T-helper 2 cell treated with Interferon-gamma antibody and Interleukin-4, amounts not matched to agents 5 μg/mL and 100 μg/mL, for 36 hours (primary cell): ENCODE measurements around the gene ZNF787.
A peak's percentile ranks its signal among the peaks of the same experiment; 100 is the strongest.

Experiments used
- DNase-seq: peaks from one replicate; pipeline ENCODE4 v3.0.0; 2021; ENCODE audit warnings: low spot score
- H3K27ac Mint-ChIP-seq: one replicate; pipeline ENCODE4 v1.8.0; 2021; ENCODE audit warnings: mild to moderate bottlenecking, mixed read lengths
- H3K27me3 Mint-ChIP-seq: one replicate; pipeline ENCODE4 v1.8.0; 2021; ENCODE audit warnings: low read depth, mixed read lengths
- H3K36me3 Mint-ChIP-seq: one replicate; pipeline ENCODE4 v1.8.0; 2021; ENCODE audit warnings: low read depth, mixed read lengths
- H3K4me1 Mint-ChIP-seq: one replicate; pipeline ENCODE4 v1.8.0; 2021; ENCODE audit warnings: low read depth, mixed read lengths
- H3K4me3 Mint-ChIP-seq: one replicate; pipeline ENCODE4 v1.8.0; 2022; ENCODE audit warnings: mild to moderate bottlenecking, moderate library complexity, mixed read lengths
- H3K9me3 Mint-ChIP-seq: one replicate; pipeline ENCODE4 v1.8.0; 2021; ENCODE audit warnings: mixed read lengths

The ZNF787 gene

GRCh38 chr19:56139847-56140582, 18.9 kb upstream of the ZNF787 start:
- H3K4me3 Mint-ChIP-seq = peak overlapping the region; percentile 87
- DNase-seq = no peak
- H3K9me3 Mint-ChIP-seq = no peaks in the 10 kb centered on the region
- peak overlapping the region; percentile 86 for H3K27ac Mint-ChIP-seq
- H3K27me3 Mint-ChIP-seq = no peaks in the 10 kb centered on the region
- peaks cover 25% of the 10 kb centered on the region for H3K4me1 Mint-ChIP-seq
- H3K36me3 Mint-ChIP-seq = no peaks in the 10 kb centered on the region

GRCh38 chr19:56138069-56138468, 17.0 kb upstream of the ZNF787 start:
- DNase-seq = no peak
- H3K27ac Mint-ChIP-seq = no peak overlapping the region
- H3K36me3 Mint-ChIP-seq = no peaks in the 10 kb centered on the region
- H3K27me3 Mint-ChIP-seq = no peaks in the 10 kb centered on the region
- peak overlapping the region; percentile 43 for H3K4me3 Mint-ChIP-seq
- H3K4me1 Mint-ChIP-seq = peaks cover 17% of the 10 kb centered on the region
- no peaks in the 10 kb centered on the region for H3K9me3 Mint-ChIP-seq

- Mint-ChIP-seq H3K4me3 (no peak overlapping the region), H3K4me1 (peaks cover 14% of the 10 kb centered on the region), H3K27me3 (no peaks in the 10 kb centered on the region), H3K36me3 (no peaks in the 10 kb centered on the region), H3K27ac (no peak overlapping the region), H3K9me3 (no peaks in the 10 kb centered on the region)
- no peak for DNase-seq
Observed at GRCh38 chr19:56137405-56137804, 16.3 kb upstream of the ZNF787 start.

- Mint-ChIP-seq H3K27me3 (no peaks in the 10 kb centered on the region), H3K4me3 (no peak overlapping the region), H3K36me3 (no peaks in the 10 kb centered on the region), H3K4me1 (peaks cover 9% of the 10 kb centered on the region), H3K9me3 (no peaks in the 10 kb centered on the region), H3K27ac (no peak overlapping the region)
- DNase-seq = no peak
Observed at GRCh38 chr19:56136362-56136761, 15.3 kb upstream of the ZNF787 start.

GRCh38 chr19:56134654-56134921, 13.5 kb upstream of the ZNF787 start:
- Mint-ChIP-seq H3K36me3 (no peaks in the 10 kb centered on the region), H3K4me3 (no peak overlapping the region), H3K27me3 (no peaks in the 10 kb centered on the region), H3K9me3 (no peaks in the 10 kb centered on the region), H3K4me1 (peaks cover 2% of the 10 kb centered on the region), H3K27ac (no peak overlapping the region)
- no peak for DNase-seq

- no peak for DNase-seq
- Mint-ChIP-seq H3K4me1 (no peaks in the 10 kb centered on the region), H3K36me3 (no peaks in the 10 kb centered on the region), H3K4me3 (no peak overlapping the region), H3K9me3 (no peaks in the 10 kb centered on the region), H3K27ac (no peak overlapping the region), H3K27me3 (no peaks in the 10 kb centered on the region)
Observed at GRCh38 chr19:56133858-56134653, 13.0 kb upstream of the ZNF787 start.

GRCh38 chr19:56132316-56132822, 11.3 kb upstream of the ZNF787 start:
- Mint-ChIP-seq H3K9me3 (no peaks in the 10 kb centered on the region), H3K36me3 (no peaks in the 10 kb centered on the region)

GRCh38 chr19:56131651-56132050, 10.6 kb upstream of the ZNF787 start:
- DNase-seq = no peak
- H3K27ac Mint-ChIP-seq = no peak overlapping the region
- H3K4me1 Mint-ChIP-seq = no peaks in the 10 kb centered on the region
- H3K4me3 Mint-ChIP-seq = no peak overlapping the region
- H3K27me3 Mint-ChIP-seq = no peaks in the 10 kb centered on the region
- H3K9me3 Mint-ChIP-seq = no peaks in the 10 kb centered on the region
- no peaks in the 10 kb centered on the region for H3K36me3 Mint-ChIP-seq

More at GRCh38 chr19:56132316-56132822, 11.3 kb upstream of the ZNF787 start:
- H3K27me3 Mint-ChIP-seq = no peaks in the 10 kb centered on the region
- H3K4me1 Mint-ChIP-seq = no peaks in the 10 kb centered on the region
- no peak overlapping the region for H3K27ac Mint-ChIP-seq
- DNase-seq = no peak
- H3K4me3 Mint-ChIP-seq = no peak overlapping the region

GRCh38 chr19:56130006-56130405, 8.9 kb upstream of the ZNF787 start:
- Mint-ChIP-seq H3K4me1 (no peaks in the 10 kb centered on the region), H3K36me3 (no peaks in the 10 kb centered on the region), H3K9me3 (no peaks in the 10 kb centered on the region), H3K27ac (no peak overlapping the region), H3K27me3 (no peaks in the 10 kb centered on the region), H3K4me3 (no peak overlapping the region)
- DNase-seq = no peak

- Mint-ChIP-seq H3K4me3 (no peak overlapping the region), H3K27ac (no peak overlapping the region), H3K36me3 (no peaks in the 10 kb centered on the region), H3K27me3 (no peaks in the 10 kb centered on the region), H3K9me3 (no peaks in the 10 kb centered on the region), H3K4me1 (peaks cover 6% of the 10 kb centered on the region)
- DNase-seq = no peak
Observed at GRCh38 chr19:56126983-56127780, 6.1 kb upstream of the ZNF787 start.

- Mint-ChIP-seq H3K9me3 (no peaks in the 10 kb centered on the region), H3K27me3 (no peaks in the 10 kb centered on the region), H3K4me1 (peaks cover 11% of the 10 kb centered on the region), H3K27ac (no peak overlapping the region), H3K4me3 (no peak overlapping the region), H3K36me3 (no peaks in the 10 kb centered on the region)
- no peak for DNase-seq
Observed at GRCh38 chr19:56125806-56126590, 4.9 kb upstream of the ZNF787 start.

- H3K9me3 Mint-ChIP-seq = no peaks in the 10 kb centered on the region
- H3K36me3 Mint-ChIP-seq = no peaks in the 10 kb centered on the region
- H3K4me1 Mint-ChIP-seq = peaks cover 13% of the 10 kb centered on the region
- DNase-seq = no peak
- H3K27ac Mint-ChIP-seq = peak overlapping the region; percentile 49
- H3K27me3 Mint-ChIP-seq = no peaks in the 10 kb centered on the region
- no peak overlapping the region for H3K4me3 Mint-ChIP-seq
Observed at GRCh38 chr19:56124578-56124977, 3.5 kb upstream of the ZNF787 start.

GRCh38 chr19:56123266-56123891, 2.3 kb upstream of the ZNF787 start:
- no peaks in the 10 kb centered on the region for H3K36me3 Mint-ChIP-seq
- H3K9me3 Mint-ChIP-seq = no peaks in the 10 kb centered on the region
- H3K27ac Mint-ChIP-seq = peak overlapping the region; percentile 31
- DNase-seq = no peak
- H3K27me3 Mint-ChIP-seq = no peaks in the 10 kb centered on the region
- H3K4me1 Mint-ChIP-seq = peaks cover 22% of the 10 kb centered on the region
- no peak overlapping the region for H3K4me3 Mint-ChIP-seq
